Tibial artery (tissue), 4 donors: Measurements from ENCODE around the gene NCKIPSD.

Experiments used
- DNase-seq, 2 donors: peaks; one replicate each; pipeline ENCODE4 v3.0.0-alpha.2; 2019
- H3K27ac ChIP-seq, 2 donors: fragments of 200-600 bp; sonication (generic) in 1 of 2; 1 replicate in 1 of 2; 2 replicates in 1 of 2; pipeline ENCODE4 v1.5.1; 2018 to 2019; ENCODE audit warnings: mild to moderate bottlenecking in 1 of 2
- H3K27me3 ChIP-seq, 2 donors: fragments of 200-600 bp; sonication (generic) in 1 of 2; one replicate each; pipeline versions ENCODE4 v1.5.1 to v1.6.0; 2016 to 2019
- H3K36me3 ChIP-seq, 3 donors: fragments of 200-600 bp; sonication (generic) in 2 of 3; one replicate each; pipeline ENCODE4 v1.5.1; 2016 to 2019; ENCODE audit warnings: mild to moderate bottlenecking in 2 of 3
- H3K4me1 ChIP-seq, 4 donors: fragments of 200-600 bp; sonication (generic) in 2 of 4; 1 replicate in 3 of 4; 2 replicates in 1 of 4; pipeline ENCODE4 v1.5.1; 2016 to 2019
- H3K4me3 ChIP-seq, 2 donors: fragments of 200-600 bp; sonication (generic) in 1 of 2; 1 replicate in 1 of 2; 2 replicates in 1 of 2; pipeline ENCODE4 v1.5.1; 2018 to 2019; ENCODE audit warnings: mild to moderate bottlenecking in 2 of 2
- H3K9me3 ChIP-seq, 3 donors: fragments of 200-600 bp; sonication (generic) in 1 of 3; one replicate each; pipeline ENCODE4 v1.5.1; 2016 to 2019
- CTCF ChIP-seq, 2 experiments: fragments of 200-600 bp in 1 of 2; fragments of 450-650 bp in 1 of 2; IDR thresholded peaks; one replicate each; pipeline ENCODE4 v1.5.1; 2017 to 2019; ENCODE audit warnings: antibody characterized with exemption in 2 of 2, mild to moderate bottlenecking in 1 of 2, moderate library complexity in 1 of 2
- intact Hi-C: fragments of 100-400 bp; cut with DNase I; formaldehyde crosslinking; loops from one replicate; pipeline ENCODE4 v1.15.0; 2023; ENCODE audit warnings: low total_unique reads

Gene NCKIPSD

GRCh38 chr3:48716982-48717746, 31.4 kb upstream of the NCKIPSD start, which contains the start of gene IP6K2:
IP6K2 (minus strand) TSS chr3:48717221; CDS start chr3:48695291, 21,930 bp downstream.
- H3K27me3 ChIP-seq = no peaks in the 10 kb centered on the region
- peak within 1 kb of the TSS; percentile 72 to 83 for H3K27ac ChIP-seq
- H3K4me3 ChIP-seq = peak within 1 kb of the TSS; percentile 65 to 78
- peaks cover 0 to 39% (median 22%) of the 10 kb centered on the region in 4 donors for H3K4me1 ChIP-seq
- intact Hi-C loops = no loop called here
- peaks cover 0 to 24% (median 8%) of the 10 kb centered on the region in 3 donors for H3K36me3 ChIP-seq
- no peak for TF ChIP-seq CTCF (IDR thresholded peaks at IDR 0.05)
- no peaks in the 10 kb centered on the region for H3K9me3 ChIP-seq
- peak; percentile 99 for DNase-seq

- H3K36me3 ChIP-seq = peaks cover 0 to 30% (median 11%) of the 10 kb centered on the region in 3 donors
- H3K4me1 ChIP-seq = peaks cover 0 to 44% (median 23%) of the 10 kb centered on the region in 4 donors
- peak overlapping the region; percentile 72 to 83 for H3K27ac ChIP-seq
- no peaks in the 10 kb centered on the region for H3K27me3 ChIP-seq
- no peak for DNase-seq
- peak overlapping the region; percentile 65 to 78 for H3K4me3 ChIP-seq
- no peaks in the 10 kb centered on the region for H3K9me3 ChIP-seq
- intact Hi-C loops = no loop called here
- no peak for TF ChIP-seq CTCF (IDR thresholded peaks at IDR 0.05)
Observed at GRCh38 chr3:48716508-48716981, 30.8 kb upstream of the NCKIPSD start.

GRCh38 chr3:48715174-48715800, 29.6 kb upstream of the NCKIPSD start:
- no peak for TF ChIP-seq CTCF (IDR thresholded peaks at IDR 0.05)
- H3K9me3 ChIP-seq = no peaks in the 10 kb centered on the region
- peaks cover 10 to 42% (median 22%) of the 10 kb centered on the region in 3 donors for H3K36me3 ChIP-seq
- no peak overlapping the region for H3K27ac ChIP-seq
- peak overlapping the region in 1 of 2 donors; percentile 65 for H3K4me3 ChIP-seq
- peaks cover 0 to 55% (median 25%) of the 10 kb centered on the region in 4 donors for H3K4me1 ChIP-seq
- H3K27me3 ChIP-seq = no peaks in the 10 kb centered on the region
- intact Hi-C loops = no loop called here
- DNase-seq = no peak

GRCh38 chr3:48711727-48712126, 26.0 kb upstream of the NCKIPSD start:
- peaks cover 10 to 58% (median 43%) of the 10 kb centered on the region in 3 donors for H3K36me3 ChIP-seq
- no peak overlapping the region for H3K27ac ChIP-seq

GRCh38 chr3:48709051-48709461, 23.3 kb upstream of the NCKIPSD start:
- no peaks in the 10 kb centered on the region for H3K27me3 ChIP-seq
- intact Hi-C loops = no loop called here
- peaks cover 10 to 59% (median 42%) of the 10 kb centered on the region in 3 donors for H3K36me3 ChIP-seq
- no peak overlapping the region for H3K4me3 ChIP-seq
- DNase-seq = no peak
- no peaks in the 10 kb centered on the region for H3K9me3 ChIP-seq
- no peak for TF ChIP-seq CTCF (IDR thresholded peaks at IDR 0.05)
- no peak overlapping the region for H3K27ac ChIP-seq
- peaks cover 0 to 61% (median 24%) of the 10 kb centered on the region in 4 donors for H3K4me1 ChIP-seq

More at GRCh38 chr3:48711727-48712126, 26.0 kb upstream of the NCKIPSD start:
- intact Hi-C loops = no loop called here
- Histone ChIP-seq H3K27me3 (no peaks in the 10 kb centered on the region), H3K9me3 (no peaks in the 10 kb centered on the region), H3K4me3 (no peak overlapping the region), H3K4me1 (peaks cover 0 to 77% (median 37%) of the 10 kb centered on the region in 4 donors)
- no peak for DNase-seq
- TF ChIP-seq CTCF (IDR thresholded peaks at IDR 0.05) = no peak
